ENCODE measurements around the gene NCS1. TPM values are rescaled to one million over a fixed set of nuclear protein-coding genes. Genes with fewer than 3 reads are reported as not detected.

The NCS1 gene
- total and polyA plus RNA-seq, 2 experiments from 2014 or later, result 4.7 to 33.0 TPM

- Histone ChIP-seq H3K9me3 (ENCODE audit: low read depth) (no peaks in the 10 kb centered on the region), H3K4me2 (ENCODE audit: unreplicated experiment) (no peak overlapping the region), H3K4me3 (no peak overlapping the region), H3K9ac (no peak overlapping the region; the same call in 1 of the 2 replicates), H3K36me3 (ENCODE audit: low read depth) (no peaks in the 10 kb centered on the region), H2AFZ (no peak overlapping the region), H3F3A (ENCODE audit: insufficient read depth) (no peaks in the 10 kb centered on the region), H4K20me1 (ENCODE audit: insufficient read depth) (no peaks in the 10 kb centered on the region), H3K27me3 (replicated peaks; ENCODE audit: insufficient read depth) (no peaks in the 10 kb centered on the region), H3K79me2 (ENCODE audit: insufficient read depth) (no peaks in the 10 kb centered on the region), H3K4me1 (ENCODE audit: insufficient read depth) (no peaks in the 10 kb centered on the region), H3K9me2 (ENCODE audit: insufficient read depth) (no peaks in the 10 kb centered on the region), H3K27ac (no peak overlapping the region)
- in situ Hi-C loops (cut with MboI), result loop anchor here (25.0 kb wide), 1 partner anchor 348 kb away; no protein-coding TSS in a partner anchor
- TF ChIP-seq EZH2phosphoT487 (IDR thresholded peaks at IDR 0.05; ENCODE audit: insufficient read depth, low read depth) (no peak), EZH2 (IDR thresholded peaks at IDR 0.05; ENCODE audit: insufficient read depth, poor library complexity, severe bottlenecking) (no peak)
- WGBS, 2 experiments (ENCODE audit: low coverage in 1 of 2, low lambda C conversion rate in 2 of 2, missing lambda C conversion rate in 2 of 2), result 46 to 48% methylated on average over 40 to 45 of the region's 45 CpGs
- DNase-seq, result peak; percentile 65
These were observed 63.6 kb downstream of the NCS1 start for GRCh38 chr9:130235558-130236435.

GRCh38 chr9:130236436-130236985 lies 64.3 kb downstream of the NCS1 start:
- in situ Hi-C loops (cut with MboI), result loop anchor here (25.0 kb wide), 1 partner anchor 349 kb away; no protein-coding TSS in a partner anchor

GRCh38 chr9:130237076-130237475 lies 64.9 kb downstream of the NCS1 start:
- no peaks in the 10 kb centered on the region for H3K9me3 ChIP-seq (ENCODE audit: low read depth)
- H3K4me2 ChIP-seq (ENCODE audit: unreplicated experiment), result no peak overlapping the region
- H3K4me1 ChIP-seq (ENCODE audit: insufficient read depth), result no peaks in the 10 kb centered on the region
- H3K27ac ChIP-seq, result no peak overlapping the region
- no peaks in the 10 kb centered on the region for H3K79me2 ChIP-seq (ENCODE audit: insufficient read depth)
- H3K9me2 ChIP-seq (ENCODE audit: insufficient read depth), result no peaks in the 10 kb centered on the region
- no peak for DNase-seq
- H3K9ac ChIP-seq, result no peak overlapping the region
- in situ Hi-C loops (cut with MboI), result loop anchor here (25.0 kb wide), 1 partner anchor 350 kb away; no protein-coding TSS in a partner anchor
- TF ChIP-seq EZH2phosphoT487 (IDR thresholded peaks at IDR 0.05; ENCODE audit: insufficient read depth, low read depth) (no peak), EZH2 (IDR thresholded peaks at IDR 0.05; ENCODE audit: insufficient read depth, poor library complexity, severe bottlenecking) (no peak)
- 84 to 87% methylated on average over 10 to 11 of the region's 11 CpGs for WGBS, 2 experiments (ENCODE audit: low coverage in 1 of 2, low lambda C conversion rate in 2 of 2, missing lambda C conversion rate in 2 of 2)
- no peaks in the 10 kb centered on the region for H3F3A ChIP-seq (ENCODE audit: insufficient read depth)
- H3K4me3 ChIP-seq, result no peak overlapping the region
- no peaks in the 10 kb centered on the region for H3K36me3 ChIP-seq (ENCODE audit: low read depth)
- H4K20me1 ChIP-seq (ENCODE audit: insufficient read depth), result no peaks in the 10 kb centered on the region
- no peaks in the 10 kb centered on the region for H3K27me3 ChIP-seq (replicated peaks; ENCODE audit: insufficient read depth)
- no peak overlapping the region for H2AFZ ChIP-seq

More at GRCh38 chr9:130236436-130236985, 64.3 kb downstream of the NCS1 start:
- no peak overlapping the region for H3K27ac ChIP-seq
- no peak overlapping the region for H2AFZ ChIP-seq
- H3K9ac ChIP-seq, result no peak overlapping the region
- no peaks in the 10 kb centered on the region for H4K20me1 ChIP-seq (ENCODE audit: insufficient read depth)
- H3K79me2 ChIP-seq (ENCODE audit: insufficient read depth), result no peaks in the 10 kb centered on the region
- no peaks in the 10 kb centered on the region for H3K27me3 ChIP-seq (replicated peaks; ENCODE audit: insufficient read depth)
- 50 to 60% methylated on average over 9 to 10 of the region's 10 CpGs for WGBS, 2 experiments (ENCODE audit: low coverage in 1 of 2, low lambda C conversion rate in 2 of 2, missing lambda C conversion rate in 2 of 2)
- no peaks in the 10 kb centered on the region for H3F3A ChIP-seq (ENCODE audit: insufficient read depth)
- TF ChIP-seq EZH2 (IDR thresholded peaks at IDR 0.05; ENCODE audit: insufficient read depth, poor library complexity, severe bottlenecking) (no peak), EZH2phosphoT487 (IDR thresholded peaks at IDR 0.05; ENCODE audit: insufficient read depth, low read depth) (no peak)
- H3K9me2 ChIP-seq (ENCODE audit: insufficient read depth), result no peaks in the 10 kb centered on the region
- H3K4me2 ChIP-seq (ENCODE audit: unreplicated experiment), result no peak overlapping the region
- H3K4me3 ChIP-seq, result no peak overlapping the region
- H3K4me1 ChIP-seq (ENCODE audit: insufficient read depth), result no peaks in the 10 kb centered on the region
- no peaks in the 10 kb centered on the region for H3K36me3 ChIP-seq (ENCODE audit: low read depth)
- no peaks in the 10 kb centered on the region for H3K9me3 ChIP-seq (ENCODE audit: low read depth)
- DNase-seq, result no peak

- no peak overlapping the region for H3K9ac ChIP-seq
- no peak overlapping the region for H3K27ac ChIP-seq
- in situ Hi-C loops (cut with MboI), result loop anchor here (25.0 kb wide), 1 partner anchor 351 kb away; no protein-coding TSS in a partner anchor
- H3K4me2 ChIP-seq (ENCODE audit: unreplicated experiment), result no peak overlapping the region
- no peak overlapping the region for H3K4me3 ChIP-seq
- no peaks in the 10 kb centered on the region for H3K27me3 ChIP-seq (replicated peaks; ENCODE audit: insufficient read depth)
- no peaks in the 10 kb centered on the region for H3K36me3 ChIP-seq (ENCODE audit: low read depth)
- no peak overlapping the region for H2AFZ ChIP-seq
- no peaks in the 10 kb centered on the region for H3F3A ChIP-seq (ENCODE audit: insufficient read depth)
- no peaks in the 10 kb centered on the region for H3K79me2 ChIP-seq (ENCODE audit: insufficient read depth)
- DNase-seq, result no peak
- H3K9me2 ChIP-seq (ENCODE audit: insufficient read depth), result no peaks in the 10 kb centered on the region
- no peaks in the 10 kb centered on the region for H3K9me3 ChIP-seq (ENCODE audit: low read depth)
- no peaks in the 10 kb centered on the region for H3K4me1 ChIP-seq (ENCODE audit: insufficient read depth)
- no peaks in the 10 kb centered on the region for H4K20me1 ChIP-seq (ENCODE audit: insufficient read depth)
- TF ChIP-seq EZH2 (IDR thresholded peaks at IDR 0.05; ENCODE audit: insufficient read depth, poor library complexity, severe bottlenecking), result no peak
- no peak for TF ChIP-seq EZH2phosphoT487 (IDR thresholded peaks at IDR 0.05; ENCODE audit: insufficient read depth, low read depth)
- 82 to 84% methylated on average over 17 of the region's 17 CpGs for WGBS, 2 experiments (ENCODE audit: low coverage in 1 of 2, low lambda C conversion rate in 2 of 2, missing lambda C conversion rate in 2 of 2)
These were observed 65.7 kb downstream of the NCS1 start for GRCh38 chr9:130237763-130238524.
